ENCODE measurements around the gene SPSB3. TPM values are rescaled to one million over a fixed set of nuclear protein-coding genes. Genes with fewer than 3 reads are reported as not detected.

The SPSB3 gene
- total and polyA plus RNA-seq, 2 experiments from 2014 or later: 27.1 to 34.7 TPM

- Histone ChIP-seq H3K36me3 (ENCODE audit: insufficient read depth) (no peaks in the 10 kb centered on the region), H4K20me1 (replicated peaks; ENCODE audit: insufficient read depth) (no peaks in the 10 kb centered on the region; the same call in 1 of the 2 replicates), H3K4me2 (no peak overlapping the region), H3K79me2 (replicated peaks; ENCODE audit: insufficient read depth) (no peaks in the 10 kb centered on the region; the same call in 1 of the 2 replicates), H3K9me2 (ENCODE audit: insufficient read depth) (no peaks in the 10 kb centered on the region), H3K27me3 (ENCODE audit: insufficient read depth) (no peaks in the 10 kb centered on the region), H2AFZ (no peak overlapping the region), H3F3A (replicated peaks; ENCODE audit: low read depth) (no peaks in the 10 kb centered on the region; the same call in 1 of the 2 replicates), H3K27ac (ENCODE audit: low read depth) (no peak overlapping the region), H3K4me3 (no peak overlapping the region), H3K4me1 (ENCODE audit: insufficient read depth) (no peaks in the 10 kb centered on the region)
- Mint-ChIP-seq H3K9me3 (no peaks in the 10 kb centered on the region), H3K27ac (no peak overlapping the region), H3K36me3 (ENCODE audit: low read depth) (peaks cover 6% of the 10 kb centered on the region; the same call in 2 of the 3 replicates), H3K4me1 (no peaks in the 10 kb centered on the region), H3K4me3 (no peak overlapping the region), H3K27me3 (ENCODE audit: insufficient read depth, low read depth, poor library complexity) (peaks cover 4% of the 10 kb centered on the region)
- TF ChIP-seq ETS1 (IDR thresholded peaks at IDR 0.05) (no peak), ZNF331 (CRISPR knock-in tag; IDR thresholded peaks at IDR 0.05; ENCODE audit: low read depth) (no peak), REST (IDR thresholded peaks at IDR 0.05; ENCODE audit: unreplicated experiment) (no peak), ZNF114 (CRISPR knock-in tag; IDR thresholded peaks at IDR 0.05) (no peak), STAT1 (IDR thresholded peaks at IDR 0.05; ENCODE audit: unreplicated experiment) (no peak), CTCF (conservative IDR thresholded peaks at IDR 0.05; ENCODE audit: low read depth in 2 of 2) (no peak), POLR2AphosphoS5 (IDR thresholded peaks at IDR 0.05; ENCODE audit: low read depth) (no peak), EZH2 (IDR thresholded peaks at IDR 0.05; ENCODE audit: low read depth, unreplicated experiment) (no peak), NANOG (IDR thresholded peaks at IDR 0.05; ENCODE audit: borderline replicate concordance) (no peak), EZH2phosphoT487 (IDR thresholded peaks at IDR 0.05; ENCODE audit: unreplicated experiment) (no peak)
- DNase-seq (ENCODE audit: low spot score) (no peak), ATAC-seq (no peak)
Observed at GRCh38 chr16:1816396-1817275, 34.3 kb upstream of the SPSB3 start.

Measured in GM23338 (cell line).